WI38 (cell line): ENCODE data around the gene NUDCD3.

Source experiments
- H3K4me3 ChIP-seq: 2 replicates; pipeline ENCODE4 v1.5.1; 2011; ENCODE audit warnings: low read depth, mild to moderate bottlenecking, control low read depth, low read length
- TF ChIP-seq, protein P1 (sequence below): IDR thresholded peaks from 2 replicates; pipeline ENCODE4 v1.5.1; 2012; ENCODE audit warnings: low read depth, mild to moderate bottlenecking, control low read depth, low read length

NUDCD3 gene

GRCh38 chr7:44408596-44408995 lies 81.9 kb downstream of the NUDCD3 start:
- no peak overlapping the region for H3K4me3 ChIP-seq
- TF ChIP-seq, protein P1, sequence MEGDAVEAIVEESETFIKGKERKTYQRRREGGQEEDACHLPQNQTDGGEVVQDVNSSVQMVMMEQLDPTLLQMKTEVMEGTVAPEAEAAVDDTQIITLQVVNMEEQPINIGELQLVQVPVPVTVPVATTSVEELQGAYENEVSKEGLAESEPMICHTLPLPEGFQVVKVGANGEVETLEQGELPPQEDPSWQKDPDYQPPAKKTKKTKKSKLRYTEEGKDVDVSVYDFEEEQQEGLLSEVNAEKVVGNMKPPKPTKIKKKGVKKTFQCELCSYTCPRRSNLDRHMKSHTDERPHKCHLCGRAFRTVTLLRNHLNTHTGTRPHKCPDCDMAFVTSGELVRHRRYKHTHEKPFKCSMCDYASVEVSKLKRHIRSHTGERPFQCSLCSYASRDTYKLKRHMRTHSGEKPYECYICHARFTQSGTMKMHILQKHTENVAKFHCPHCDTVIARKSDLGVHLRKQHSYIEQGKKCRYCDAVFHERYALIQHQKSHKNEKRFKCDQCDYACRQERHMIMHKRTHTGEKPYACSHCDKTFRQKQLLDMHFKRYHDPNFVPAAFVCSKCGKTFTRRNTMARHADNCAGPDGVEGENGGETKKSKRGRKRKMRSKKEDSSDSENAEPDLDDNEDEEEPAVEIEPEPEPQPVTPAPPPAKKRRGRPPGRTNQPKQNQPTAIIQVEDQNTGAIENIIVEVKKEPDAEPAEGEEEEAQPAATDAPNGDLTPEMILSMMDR = no peak

DNA sequence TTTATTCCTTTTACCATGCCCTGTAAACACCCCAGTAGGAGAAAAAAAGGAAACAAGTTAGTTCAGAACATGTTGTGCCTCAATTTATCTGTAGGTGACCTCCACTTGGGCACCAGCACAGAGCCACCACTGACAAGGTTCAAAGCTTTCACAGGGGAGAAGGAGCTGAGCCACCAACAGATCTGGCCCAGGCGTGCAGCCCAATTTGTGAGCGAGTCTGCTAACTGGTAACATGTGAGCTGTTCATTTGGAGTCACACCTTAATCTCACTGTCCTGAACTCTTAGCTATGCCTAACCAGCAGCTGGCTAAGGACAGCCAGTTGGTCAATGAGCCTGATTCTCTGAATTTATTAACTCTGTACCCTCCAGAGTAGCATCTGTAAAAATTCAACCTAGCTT lies 86.7 kb downstream of the NUDCD3 start:
- H3K4me3 ChIP-seq = no peak overlapping the region
- TF ChIP-seq, protein P1 = no peak

GRCh38 chr7:44403176-44403759 lies 87.2 kb downstream of the NUDCD3 start:
- H3K4me3 ChIP-seq = no peak overlapping the region
- TF ChIP-seq, protein P1 = no peak

DNA sequence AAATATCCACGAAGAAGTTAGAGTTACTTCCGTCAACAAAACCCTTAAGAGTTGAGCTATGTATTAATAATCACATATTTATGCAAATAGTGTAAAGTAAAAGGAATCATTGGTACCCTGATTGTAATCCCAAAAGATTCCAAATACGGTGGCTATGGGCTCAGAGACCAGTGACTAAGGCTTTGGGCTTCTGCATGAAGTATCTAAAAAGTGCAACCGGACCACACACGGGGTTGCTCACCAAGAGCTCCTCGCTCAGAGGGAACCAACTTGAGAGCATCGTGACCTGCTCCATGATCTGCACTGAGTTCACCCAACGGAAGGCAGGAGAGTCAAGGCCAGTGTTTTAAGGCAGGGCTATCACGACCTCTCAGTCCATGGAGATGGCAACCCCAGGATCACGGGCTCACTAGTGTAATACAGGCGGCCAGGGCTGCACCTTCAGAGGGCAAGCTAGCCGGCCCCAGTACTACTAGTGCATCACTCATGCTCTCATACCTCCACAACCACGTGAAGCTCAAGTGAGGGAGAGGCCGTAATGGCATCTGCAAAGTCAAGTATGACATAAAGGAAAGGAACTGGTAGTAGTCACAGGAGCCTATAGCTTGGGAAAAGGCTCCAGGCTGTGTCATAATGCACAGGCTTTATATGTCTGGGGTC lies 87.9 kb downstream of the NUDCD3 start:
- H3K4me3 ChIP-seq = no peak overlapping the region
- TF ChIP-seq, protein P1 = no peak

DNA sequence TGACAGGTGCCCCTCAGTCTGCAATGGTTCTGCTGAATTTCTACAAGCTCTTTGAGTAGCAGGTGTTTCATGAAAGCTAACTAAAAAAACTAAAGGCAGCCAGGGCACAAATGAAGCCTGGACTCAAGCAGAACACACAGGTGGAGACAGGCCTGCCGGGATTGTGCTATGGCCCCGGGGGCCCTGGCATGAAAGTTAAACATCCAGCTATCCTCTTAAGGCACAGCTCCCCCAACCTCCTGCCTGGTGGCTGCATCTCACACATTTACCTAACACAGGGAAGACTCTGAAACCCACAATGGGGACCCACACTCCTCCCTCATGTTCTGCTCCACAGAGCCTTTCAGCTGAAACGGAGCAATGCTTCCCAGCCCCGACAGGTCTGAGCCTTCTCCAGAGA lies 88.8 kb downstream of the NUDCD3 start:
- TF ChIP-seq, protein P1 = no peak
- H3K4me3 ChIP-seq = no peak overlapping the region

- TF ChIP-seq, protein P1 = no peak
- no peak overlapping the region for H3K4me3 ChIP-seq
Measured at GRCh38 chr7:44400033-44400511, 90.4 kb downstream of the NUDCD3 start.

- TF ChIP-seq, protein P1 = no peak
- no peak overlapping the region for H3K4me3 ChIP-seq
Measured at GRCh38 chr7:44398953-44399574, 91.4 kb downstream of the NUDCD3 start.
